ENCODE data around the gene RARRES1.

The RARRES1 gene

DNA sequence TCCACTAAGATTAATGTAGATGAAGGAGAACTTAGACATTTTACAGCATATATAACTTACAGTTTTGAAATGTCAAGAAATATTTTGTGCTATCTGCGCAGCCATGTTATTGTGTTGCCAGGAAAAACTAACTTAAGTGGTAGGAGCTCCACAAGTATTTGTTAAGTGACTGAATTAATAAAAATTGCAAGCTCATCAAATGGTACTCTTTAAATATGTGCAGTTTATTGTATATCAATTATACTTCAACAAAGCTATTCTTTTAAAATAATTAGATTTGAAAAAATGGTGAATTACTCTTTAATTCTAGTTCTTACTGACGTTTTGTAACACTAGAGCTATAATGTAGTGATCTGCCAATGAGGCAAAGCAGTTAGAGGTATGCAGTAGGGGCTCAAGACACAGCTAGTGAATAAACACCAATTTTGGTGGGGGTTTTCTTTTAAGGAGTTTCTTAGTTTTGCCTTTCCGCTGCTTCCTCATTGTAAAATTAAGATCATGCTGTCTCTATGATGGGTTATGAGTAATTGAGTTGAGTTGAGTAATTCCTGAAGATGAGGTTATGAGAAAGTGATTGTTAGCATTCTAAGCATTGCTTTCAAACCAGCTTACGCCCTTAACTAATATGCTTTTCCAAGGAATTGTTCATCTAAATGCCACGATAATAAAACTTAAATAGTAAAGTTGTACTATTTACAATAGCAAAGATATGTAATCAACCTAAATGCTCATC, 48.9 kb downstream of the RARRES1 start:
- peak; percentile 41 for DNase-seq

DNA sequence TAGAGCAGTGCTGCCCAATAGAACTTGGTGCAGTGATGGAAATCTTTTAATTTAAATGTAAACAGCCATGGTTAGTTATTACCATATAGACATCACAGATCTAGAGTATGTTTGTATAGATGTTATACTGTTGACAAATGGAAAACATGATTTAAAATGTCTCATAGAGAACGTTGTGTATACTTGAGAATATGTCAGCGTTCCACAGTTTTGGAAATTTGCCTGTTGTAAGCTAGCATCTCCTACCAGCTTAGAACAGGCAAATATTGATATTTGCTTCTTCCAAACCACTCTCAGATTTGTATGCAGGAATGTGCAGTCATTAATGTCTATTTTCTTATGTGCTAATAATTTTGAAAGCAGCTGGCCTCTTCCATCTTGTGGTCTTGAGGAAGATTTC, 51.4 kb downstream of the RARRES1 start:
- no peak for DNase-seq

DNA sequence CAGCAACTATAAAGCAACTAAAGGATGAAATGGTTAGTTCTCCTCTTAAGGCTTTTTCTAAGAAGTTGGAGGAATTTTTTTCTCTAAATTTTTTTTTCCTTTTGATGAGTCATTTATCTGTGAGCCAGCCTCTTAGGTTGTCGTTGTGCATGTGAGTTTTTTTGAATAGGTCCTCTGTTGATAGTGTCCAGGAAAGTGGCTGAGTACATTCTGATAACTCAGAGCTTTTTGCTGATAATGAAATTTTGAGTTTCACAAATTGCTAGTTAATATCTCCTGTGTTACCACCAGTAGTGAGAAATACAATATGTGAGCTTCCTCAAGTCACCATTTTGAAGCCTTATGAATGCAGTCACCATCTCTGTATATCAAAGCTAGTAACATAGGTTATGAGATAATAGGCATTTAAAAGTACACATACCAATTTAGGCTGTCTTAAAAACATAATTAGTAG, 52.7 kb downstream of the RARRES1 start:
- no peak for DNase-seq

DNA sequence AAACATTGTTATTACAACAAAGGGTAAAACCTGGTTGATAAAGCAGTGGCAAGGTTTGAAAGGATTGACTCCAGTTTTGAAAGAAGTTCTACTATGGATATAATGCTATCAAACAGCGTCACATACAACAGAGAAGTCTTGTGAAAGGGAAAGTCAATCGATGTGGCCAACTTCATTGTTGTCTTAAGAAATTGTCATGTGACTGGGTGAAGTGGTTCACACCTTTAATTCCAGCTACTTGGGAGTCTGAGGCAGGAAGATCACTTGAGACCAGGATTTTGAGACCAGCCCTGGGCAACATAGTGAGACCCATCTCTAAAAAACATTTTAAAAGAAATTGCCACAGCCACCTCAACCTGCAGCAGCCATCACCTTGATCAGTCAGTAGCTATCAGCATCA, 53.6 kb downstream of the RARRES1 start:
- no peak for DNase-seq

DNA sequence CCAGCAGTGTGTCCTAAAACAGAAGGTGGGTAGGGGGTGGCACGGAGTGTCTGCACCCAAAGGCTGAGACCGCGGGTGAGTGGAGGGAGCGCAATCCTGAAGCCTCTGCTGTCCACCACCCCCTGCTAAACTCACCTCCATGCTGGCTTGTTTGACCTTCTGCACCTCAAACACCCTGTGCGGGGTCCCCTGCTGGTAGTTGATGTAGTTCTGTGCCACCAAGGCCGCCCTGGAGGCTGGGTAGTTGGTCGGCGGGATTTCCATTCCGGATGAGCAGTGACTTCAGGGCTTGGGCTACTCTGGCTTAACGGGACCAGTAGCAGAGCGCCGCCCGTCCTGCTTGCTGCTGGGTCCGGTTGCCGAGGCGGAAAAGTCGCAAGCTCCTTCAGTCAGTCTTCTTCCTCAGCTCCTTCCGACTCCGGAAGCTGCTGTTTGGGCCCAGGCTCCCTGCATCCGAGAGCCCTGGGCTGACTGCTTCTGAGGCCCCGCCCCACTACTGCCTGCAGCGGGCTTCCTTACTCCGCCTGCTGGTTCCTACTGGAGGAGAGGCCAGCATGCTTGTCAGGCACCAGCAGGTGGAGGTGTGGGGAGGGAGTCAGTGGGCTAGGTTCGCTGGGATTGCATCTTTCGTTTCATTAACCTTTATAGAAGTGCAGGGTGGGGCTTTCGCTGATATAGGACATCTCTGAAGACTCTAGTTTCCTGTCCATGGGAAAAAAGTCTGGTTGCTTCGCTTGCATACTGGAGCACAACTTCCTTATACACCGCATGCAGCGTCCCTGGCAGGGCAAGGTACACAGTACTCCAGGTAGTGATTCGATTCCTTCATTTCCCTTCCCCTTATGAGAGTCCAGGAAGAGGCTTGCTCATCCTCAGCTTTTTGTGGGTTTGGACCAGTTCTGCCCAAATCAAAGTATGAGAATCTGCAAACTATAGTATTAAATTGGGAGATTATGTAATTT, 59.8 kb downstream of the RARRES1 start, which contains the start of gene LXN:
Gene LXN (minus strand): TSS at position 434 of the 962 bp plus-strand sequence. CDS start 170 bp downstream, at position 264.
- DNase-seq: peak; percentile 80

DNA sequence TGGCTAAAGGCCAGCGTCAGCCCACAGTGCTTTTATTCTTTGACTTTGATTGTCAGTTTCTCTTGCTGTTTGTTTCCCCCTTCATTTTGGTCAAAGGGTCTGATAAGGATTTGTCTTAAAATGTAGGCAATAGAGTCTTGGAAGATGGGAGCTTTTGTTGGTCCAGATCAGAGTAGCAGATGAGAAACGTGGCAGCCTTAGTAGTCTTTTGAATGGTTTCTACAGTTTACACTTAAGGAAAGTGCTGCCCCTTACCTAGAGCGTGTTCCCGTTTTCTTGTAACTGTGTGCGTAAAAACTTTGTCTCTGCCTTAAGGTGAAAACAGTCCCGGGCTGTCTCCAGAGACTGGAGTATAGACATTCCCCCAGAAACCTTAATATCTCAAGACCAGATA, 60.4 kb downstream of the RARRES1 start:
- DNase-seq: peak; percentile 10

DNA sequence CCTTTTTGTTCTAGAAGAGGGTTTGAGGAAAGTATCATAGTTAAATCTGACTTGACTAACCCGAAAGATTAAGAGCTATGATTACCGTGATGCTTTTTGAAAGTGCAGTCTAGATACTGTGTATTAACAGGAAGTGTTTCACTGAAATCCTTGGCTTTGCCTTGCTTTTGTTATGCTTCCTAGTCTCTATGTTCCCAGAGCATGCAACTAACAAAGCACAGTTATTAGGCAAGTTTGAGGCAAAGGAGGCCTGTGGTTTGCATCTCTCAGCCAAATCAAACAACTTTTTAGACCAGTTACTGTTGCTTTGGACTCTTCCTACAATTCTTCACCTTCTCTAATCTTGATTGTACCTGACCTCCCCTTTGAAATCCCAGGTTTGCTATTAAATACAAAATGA, 63.8 kb downstream of the RARRES1 start:
- DNase-seq: no peak

DNA sequence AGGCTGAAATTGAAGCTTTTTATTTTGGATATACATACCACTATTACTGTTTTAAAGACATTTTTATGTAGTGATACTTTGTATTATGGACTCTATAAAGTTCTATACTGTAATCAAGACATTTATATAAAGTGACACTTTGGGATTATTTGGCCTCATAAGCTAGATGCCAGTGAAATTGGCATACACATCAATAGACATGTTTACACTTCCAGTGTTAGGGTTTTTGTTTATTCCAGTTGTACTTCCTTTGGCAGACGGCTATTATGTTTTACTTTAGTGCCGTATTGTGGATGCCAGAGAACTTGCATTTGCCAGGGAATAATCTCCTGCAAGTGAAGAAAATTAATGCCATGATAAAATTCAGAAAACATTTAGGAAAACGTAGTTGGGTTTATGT, 65.8 kb downstream of the RARRES1 start:
- no peak for DNase-seq

DNA sequence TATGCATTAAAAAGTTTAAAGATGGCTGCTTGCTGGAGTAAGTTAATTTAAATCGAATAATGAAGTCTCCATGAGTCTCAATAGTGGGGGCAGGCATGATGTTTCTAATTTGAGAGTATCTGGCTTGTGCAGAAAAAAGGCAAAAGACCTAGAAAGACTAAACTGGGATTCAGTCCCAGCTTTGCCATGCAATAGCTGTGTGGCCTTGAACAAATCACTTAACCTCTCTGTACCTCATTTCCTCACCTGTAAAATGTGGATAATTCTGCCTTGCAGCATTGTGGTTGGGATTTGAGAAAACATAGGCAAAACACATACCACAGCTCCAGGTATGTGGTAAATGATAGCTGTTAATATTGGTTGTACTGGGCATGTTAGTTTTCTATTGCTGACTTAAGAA, 68.4 kb downstream of the RARRES1 start:
- DNase-seq: no peak

DNA sequence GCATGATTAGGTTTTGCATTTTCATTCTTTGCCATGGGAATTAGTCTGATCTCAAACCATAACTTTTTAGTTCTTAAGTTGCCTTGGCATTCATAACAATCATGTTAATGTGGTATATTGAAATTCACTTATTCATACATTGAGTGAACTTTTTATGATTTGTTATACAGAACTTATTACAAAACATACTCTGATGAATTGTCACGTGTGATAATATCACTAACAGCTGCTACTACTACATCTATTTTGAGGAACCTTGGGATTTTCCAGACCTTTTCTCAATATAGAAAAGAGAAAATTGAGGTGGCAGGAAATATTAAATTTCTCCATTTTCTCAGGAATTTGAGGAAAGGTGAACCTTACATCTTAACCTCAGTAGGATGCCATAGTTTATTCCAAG, 69.0 kb downstream of the RARRES1 start:
- DNase-seq: peak; percentile 47

DNA sequence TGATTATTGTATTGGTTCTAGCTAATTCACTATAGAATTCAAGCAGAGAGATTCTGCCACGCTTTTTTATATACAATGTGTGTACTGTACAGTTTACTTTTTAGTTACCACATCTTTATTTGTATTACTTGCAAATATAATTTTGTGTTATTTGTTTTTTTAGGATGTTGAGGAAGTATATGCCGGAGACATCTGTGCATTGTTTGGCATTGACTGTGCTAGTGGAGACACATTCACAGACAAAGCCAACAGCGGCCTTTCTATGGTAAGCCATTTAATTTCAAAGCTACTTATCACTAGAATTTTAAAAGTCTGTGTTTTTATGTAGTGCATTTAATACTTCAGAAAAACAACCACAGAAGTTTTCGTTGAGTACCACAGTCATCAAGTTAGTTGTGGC, 71.5 kb downstream of the RARRES1 start:
- DNase-seq: no peak

DNA sequence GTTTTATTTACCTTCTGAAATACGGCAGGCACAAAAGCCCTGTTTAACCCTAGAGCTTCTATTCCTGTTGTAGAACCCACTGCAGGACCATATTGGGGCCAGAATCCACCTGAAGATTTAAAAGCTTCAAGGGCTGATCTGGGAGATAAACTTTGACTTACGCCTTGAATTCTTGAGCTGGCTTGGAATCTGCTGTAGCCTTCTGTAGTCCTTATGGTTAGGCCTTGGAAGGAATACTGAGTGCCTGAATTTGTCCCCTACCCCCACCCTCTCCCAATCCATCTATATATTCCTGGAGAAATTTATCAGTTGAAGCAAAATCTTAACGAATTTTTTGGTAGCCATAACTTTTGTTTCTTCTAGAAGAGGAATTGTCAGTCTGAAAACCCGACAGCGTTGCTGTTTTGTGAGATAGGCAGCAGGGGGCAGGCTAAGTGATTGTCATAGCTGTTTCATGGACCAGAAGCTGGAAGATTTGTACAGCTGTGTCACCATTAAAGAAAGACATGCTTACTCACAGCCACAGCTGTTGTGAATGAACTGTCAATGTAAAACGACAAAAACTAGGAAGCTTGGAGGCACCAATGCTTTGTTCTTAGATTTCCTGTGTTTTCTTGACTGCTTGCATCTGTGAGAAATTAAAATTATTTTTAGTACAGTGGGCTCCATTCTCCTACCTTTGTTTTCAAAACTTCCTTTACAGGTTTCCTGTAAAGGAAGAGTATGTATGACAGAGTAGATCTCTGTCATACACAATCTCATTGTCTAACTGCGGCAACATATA, 72.6 kb downstream of the RARRES1 start:
- DNase-seq: peak; percentile 76

DNA sequence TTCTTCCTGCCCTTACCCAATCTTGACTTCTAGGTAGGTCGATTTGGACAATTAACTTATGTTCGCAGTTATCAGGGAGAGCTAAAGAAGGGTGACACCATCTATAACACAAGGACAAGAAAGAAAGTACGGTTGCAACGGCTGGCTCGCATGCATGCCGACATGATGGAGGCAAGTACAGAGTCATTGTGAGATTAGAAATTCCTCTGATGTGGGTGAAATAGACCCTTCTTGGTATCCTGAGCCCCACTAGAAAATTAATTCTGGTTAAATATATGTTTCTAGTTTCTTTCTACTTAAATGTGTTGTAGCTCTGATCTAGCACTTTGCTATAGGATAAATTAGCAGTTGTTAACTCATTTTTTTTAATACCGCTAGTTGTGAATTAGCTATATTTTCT, 73.4 kb downstream of the RARRES1 start:
- DNase-seq: no peak

DNA sequence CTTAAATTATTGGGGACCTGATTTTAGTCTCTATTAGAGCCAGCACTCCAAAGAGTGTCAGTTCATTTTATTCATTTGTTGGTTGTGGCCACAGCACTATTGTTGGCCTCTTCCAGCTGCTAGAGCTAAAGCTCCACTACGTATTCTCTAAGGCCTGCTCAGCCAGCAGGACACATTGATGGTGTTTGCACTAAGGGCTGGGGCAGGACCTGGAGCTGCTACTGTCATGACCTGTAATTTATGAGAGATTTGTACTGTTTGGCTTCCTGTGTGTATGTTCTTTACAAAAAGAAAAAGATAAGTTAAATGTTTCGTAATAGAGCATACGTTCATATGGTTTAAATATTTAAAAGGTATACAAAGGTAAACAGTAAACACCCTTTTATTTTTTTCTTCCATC, 79.8 kb downstream of the RARRES1 start:
- no peak for DNase-seq

DNA sequence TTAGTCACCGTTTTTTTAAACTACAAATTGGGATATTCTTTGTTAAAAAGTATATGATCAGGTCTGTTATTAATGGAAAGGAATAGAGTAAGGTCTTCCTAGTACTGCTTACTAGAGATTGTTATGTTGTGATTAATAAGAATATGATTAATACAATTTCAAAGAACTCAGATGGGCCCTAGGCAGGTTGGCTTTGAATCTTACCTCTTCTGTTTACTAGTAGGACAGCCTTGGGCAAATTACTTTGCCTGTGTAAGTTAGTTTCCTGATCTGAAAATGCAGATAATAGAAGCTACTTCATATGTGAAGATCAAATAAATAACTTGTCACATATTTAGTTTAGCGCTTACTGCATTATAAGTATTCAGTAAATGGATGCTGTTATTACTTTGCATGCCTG, 81.1 kb downstream of the RARRES1 start:
- no peak for DNase-seq

DNA sequence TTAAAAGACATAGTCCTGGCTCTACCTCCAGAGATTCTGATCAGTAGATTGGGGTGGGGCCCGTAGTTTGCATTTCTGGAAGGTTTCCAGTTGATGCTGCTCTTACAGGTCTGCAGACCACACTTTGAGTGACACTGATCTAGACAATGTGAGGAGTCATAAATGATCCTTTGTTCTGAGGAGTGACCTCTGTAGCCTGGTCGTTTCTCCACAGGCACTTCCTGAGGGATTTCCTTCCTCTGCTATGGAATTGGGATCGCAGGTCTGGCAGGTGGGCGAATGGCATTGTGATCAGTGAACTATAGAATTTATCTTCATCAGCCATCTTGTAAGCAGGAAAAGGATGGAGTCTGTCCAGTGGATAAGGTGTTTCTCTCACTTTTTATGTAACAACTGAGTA, 82.5 kb downstream of the RARRES1 start:
- DNase-seq: no peak

All from suppressor macrophage treated with lipopolysaccharide for 4 hours (primary cell).